Glomerular visceral epithelial cell (primary cell): ENCODE measurements around the gene HMGN1.
A peak's percentile ranks its signal among the peaks of the same experiment; 100 is the strongest.

Experiments
- DNase-seq: peaks from one replicate; pipeline ENCODE4 v3.0.0-alpha.2; 2016; ENCODE audit errors: extremely low spot score

Gene HMGN1

DNA sequence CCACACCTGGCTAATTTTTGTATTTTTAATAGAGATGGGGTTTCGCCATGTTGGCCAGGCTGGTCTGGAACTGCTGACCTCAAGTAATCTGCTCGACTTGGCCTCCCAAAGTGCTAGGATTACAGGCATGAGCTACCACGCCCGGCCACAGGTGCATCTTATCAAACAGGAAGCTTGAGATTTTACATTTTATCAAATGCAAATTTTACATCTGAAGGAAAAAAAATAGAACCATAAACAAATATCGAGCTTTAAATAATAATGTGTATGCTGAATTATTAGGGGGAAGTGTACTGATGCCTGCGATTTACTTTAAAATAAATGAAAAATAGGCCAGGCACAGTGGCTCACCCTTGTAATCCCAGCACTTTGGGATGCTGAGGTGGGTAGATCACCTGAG, 18.9 kb downstream of the HMGN1 start:
- DNase-seq, result no peak

DNA sequence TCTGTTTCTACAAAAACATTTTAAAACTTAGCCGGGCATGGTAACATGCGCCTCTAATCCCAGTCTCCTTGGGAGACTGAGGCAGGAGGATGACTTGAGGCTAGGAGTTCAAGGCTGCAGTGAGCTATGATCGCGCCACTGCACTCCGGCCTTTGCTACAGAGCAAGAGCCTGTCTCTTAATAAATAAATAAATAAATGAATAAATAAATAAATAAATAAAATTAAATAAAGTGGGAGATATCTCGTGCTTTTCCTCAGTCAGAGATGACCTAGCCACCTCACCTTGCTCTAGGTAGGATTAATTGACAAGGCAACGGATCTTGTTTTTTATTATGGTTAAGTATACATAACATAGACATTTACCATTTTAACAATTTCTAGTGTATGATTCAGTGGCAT, 21.2 kb downstream of the HMGN1 start:
- no peak for DNase-seq

DNA sequence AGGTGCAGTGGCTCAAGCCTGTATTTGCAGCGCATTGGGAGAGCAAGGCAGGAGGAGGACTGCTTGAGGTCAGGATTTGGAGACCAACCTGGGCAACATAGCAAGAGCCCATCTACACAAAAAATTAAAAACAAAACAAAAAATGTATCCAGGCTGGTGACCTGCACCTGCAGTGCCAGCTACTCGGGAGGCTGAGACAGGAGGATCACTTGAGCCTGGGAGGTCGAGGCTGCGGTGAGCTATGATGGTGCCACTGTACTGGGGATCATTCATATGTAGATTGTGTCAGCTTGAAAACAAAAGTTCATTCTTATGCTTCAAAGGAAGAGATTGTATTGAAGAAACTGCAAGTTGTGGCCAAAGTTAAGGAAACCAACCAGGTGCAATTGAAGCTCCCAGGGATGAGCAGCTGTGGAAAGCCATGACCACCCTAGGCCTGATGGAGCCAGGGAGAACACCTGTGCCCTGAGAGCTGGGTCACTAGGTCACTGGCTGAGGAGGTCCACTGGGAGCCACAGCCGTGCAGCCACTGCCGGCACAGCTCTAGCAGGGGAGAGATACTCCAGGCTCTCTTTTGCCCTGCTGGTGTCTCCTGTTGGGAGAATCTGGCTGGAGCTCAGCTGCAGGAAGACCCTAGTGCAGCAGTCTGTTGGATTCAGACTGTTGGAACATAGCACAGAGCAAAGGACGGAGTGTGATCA, 22.1 kb downstream of the HMGN1 start:
- no peak for DNase-seq

DNA sequence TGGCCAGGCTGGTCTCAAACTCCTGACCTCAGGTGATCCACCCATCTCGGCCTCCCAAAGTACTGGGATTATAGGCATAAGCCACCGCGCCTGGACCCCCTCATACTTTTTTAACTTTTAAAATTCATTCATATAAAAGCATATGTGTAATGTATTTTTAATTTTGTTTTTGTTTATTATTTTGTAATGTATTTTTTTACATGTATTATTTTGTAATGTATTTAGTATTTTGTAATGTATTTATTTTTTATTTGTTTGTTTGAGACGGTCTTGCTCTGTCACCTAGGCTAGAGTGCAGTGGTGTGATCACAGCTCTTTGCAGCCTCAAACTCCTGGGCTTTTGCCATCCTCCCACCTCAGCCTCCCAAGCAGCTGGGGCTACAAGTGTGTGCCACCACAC, 23.4 kb downstream of the HMGN1 start:
- DNase-seq, result no peak

DNA sequence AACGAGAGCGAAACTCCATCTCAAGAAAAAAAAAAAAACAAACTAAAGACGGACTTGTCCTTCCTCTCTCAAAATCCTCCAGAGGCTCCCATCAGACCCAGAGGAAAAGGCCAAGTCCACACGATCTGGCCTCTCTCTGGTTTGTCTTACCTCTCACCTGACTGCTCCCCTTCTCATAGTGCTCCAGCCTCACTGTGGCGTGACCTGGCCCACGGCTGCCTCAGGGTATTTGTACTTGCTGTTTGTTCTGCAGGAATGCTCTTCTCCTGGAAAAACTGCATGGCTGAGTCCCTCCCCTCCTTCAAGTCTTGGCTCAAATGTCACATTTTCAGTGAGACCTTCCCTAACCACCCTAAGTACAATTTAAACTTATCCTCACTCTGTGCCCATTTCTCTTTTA, 27.5 kb downstream of the HMGN1 start:
- DNase-seq, result no peak

DNA sequence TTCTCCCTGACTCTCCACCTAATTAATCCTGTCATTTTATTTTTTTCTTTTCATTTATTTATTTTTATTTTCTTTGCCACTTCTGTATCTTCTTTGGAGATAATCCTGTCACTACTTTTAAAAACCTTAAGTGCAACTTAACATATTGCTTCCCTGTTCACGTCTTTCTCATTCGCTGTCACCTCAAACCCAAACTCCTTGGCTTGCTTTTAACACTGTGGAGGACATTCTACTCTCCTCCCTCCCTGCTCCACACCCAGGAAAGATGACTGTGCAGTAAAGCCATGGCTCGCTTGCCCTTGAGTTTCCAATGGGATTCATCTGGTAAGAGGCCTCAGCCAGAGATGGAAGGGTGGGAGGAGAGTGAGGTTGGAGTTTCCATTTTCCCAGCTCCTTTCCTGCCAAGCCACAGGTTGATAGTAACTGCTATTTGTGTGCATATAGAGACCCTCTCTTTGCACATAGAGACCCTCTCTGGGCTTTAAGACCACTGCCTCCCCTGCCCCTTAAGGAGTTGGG, 29.0 kb downstream of the HMGN1 start:
- no peak for DNase-seq

DNA sequence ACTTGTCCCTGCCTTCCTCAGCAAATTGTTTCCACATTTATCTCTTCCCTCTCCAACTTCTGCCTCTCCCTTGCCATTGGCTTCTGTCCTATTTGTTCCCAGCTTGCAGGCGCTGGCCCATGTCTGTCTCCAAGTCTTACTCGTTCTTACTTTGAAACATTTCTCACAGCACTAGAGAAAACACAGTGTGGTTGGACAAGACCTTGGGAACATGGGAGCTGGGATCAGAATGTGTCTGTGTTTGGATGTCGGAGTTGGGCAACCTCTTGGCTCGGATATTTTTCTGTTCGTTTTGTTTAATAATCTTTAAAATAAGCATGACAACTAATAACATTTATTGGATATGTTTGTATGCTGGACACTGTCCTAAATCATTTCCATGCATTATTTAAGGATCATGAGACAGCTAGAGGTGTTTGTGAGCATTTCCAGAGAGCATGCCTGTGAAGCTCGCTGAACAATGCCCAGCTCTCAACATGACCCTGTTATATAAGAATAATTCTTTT, 29.6 kb downstream of the HMGN1 start:
- DNase-seq, result no peak

DNA sequence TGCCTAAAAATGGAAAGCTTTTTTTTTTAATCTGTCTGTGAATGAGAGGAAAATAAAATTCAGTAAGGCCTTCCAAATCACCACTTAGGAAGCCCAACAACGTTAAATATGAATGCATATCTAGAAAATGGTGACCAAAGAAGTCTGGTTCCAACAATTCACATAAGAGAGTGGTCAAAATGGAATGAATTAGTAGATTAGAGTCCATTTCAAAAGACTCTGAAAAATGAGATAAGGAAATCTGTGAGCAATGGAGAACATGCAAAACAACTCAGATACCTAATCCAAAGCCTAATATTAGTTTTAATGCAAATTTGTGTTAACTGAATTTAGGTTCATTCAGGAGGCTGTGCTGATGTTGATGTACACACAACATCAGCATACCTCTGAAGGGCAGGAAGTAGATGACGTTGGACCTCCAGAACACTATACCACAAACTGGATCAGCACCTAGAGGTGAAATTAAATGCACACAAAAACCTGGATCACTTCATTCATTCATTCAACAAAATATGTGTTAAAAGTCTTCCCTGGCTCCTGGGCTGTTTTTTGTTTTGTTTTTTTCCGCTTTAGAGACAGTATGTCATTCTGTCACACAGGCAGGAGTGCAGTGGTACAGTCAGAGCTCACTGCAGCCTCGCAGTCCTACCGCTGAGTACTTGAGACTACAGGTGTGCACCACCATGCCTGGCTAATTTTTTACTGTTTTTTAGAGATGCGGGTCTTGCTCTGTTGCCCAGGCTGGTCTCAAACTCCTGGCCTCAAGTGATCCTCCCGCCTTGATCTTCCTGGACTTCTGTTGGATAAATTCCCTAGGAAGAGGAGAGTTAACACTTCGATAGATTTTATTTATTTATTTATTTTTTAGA, 30.6 kb downstream of the HMGN1 start:
- DNase-seq, result no peak

DNA sequence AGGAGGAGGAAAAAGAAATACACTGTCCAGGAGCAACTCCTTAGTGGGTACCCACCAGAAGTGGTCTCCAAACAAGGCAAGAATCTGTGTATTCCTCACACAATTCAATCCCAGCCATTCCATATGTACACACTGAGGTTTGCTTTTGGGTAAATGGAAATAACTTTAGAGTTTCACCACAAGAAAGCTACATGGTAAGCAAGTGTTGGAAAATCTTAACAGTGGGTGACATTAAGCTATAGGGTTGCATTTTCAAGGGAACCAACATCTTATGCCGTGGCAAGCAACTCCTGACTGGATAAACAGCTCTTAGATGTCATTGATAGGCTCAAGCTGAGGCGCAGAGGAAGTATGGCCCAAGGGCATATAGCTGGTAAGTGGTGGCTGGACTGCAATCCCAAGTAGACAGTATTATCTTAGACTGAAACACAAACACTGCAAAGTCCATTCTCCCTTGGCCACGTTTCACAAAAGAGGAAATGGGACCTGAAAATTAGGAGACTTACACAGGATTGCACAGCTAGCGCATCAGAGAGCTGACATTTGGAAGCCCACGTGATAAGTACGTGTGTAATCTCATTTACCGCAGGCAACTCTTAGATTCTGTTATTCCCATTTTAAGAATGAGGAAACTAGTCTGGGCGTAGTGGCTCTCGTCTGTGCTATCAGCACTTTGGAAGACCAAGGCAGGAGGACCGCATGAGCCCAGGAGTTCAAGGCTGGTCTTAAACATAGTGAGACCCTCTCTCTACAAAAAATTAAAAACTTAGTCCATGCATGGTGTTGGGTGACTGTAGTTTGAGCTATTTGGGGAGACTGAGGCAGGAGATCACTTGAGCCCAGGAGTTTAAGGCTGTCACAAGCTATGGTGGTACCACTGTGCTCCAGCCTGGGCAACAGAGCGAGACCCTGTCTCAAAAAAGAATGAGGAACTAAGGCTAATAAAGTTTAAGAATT, 31.5 kb downstream of the HMGN1 start:
- no peak for DNase-seq

DNA sequence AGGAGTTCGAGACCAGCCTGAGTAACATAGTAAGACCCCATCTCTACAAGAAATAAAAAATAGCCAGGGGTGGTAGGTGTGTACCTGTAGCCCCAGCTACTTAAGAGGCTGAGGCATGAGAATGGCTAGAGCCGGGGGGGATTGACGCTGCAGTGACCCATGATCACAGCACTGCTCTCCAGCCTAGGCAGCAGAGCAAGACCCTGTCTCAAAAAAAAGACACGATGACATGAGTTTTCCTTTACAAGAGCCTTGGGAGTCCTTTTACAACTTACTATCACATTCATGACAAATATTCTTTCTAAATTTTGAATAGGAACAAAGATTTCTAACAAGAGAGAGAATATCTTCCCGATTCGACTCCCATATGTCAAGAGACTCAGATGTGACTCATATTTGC, 32.2 kb downstream of the HMGN1 start:
- no peak for DNase-seq

DNA sequence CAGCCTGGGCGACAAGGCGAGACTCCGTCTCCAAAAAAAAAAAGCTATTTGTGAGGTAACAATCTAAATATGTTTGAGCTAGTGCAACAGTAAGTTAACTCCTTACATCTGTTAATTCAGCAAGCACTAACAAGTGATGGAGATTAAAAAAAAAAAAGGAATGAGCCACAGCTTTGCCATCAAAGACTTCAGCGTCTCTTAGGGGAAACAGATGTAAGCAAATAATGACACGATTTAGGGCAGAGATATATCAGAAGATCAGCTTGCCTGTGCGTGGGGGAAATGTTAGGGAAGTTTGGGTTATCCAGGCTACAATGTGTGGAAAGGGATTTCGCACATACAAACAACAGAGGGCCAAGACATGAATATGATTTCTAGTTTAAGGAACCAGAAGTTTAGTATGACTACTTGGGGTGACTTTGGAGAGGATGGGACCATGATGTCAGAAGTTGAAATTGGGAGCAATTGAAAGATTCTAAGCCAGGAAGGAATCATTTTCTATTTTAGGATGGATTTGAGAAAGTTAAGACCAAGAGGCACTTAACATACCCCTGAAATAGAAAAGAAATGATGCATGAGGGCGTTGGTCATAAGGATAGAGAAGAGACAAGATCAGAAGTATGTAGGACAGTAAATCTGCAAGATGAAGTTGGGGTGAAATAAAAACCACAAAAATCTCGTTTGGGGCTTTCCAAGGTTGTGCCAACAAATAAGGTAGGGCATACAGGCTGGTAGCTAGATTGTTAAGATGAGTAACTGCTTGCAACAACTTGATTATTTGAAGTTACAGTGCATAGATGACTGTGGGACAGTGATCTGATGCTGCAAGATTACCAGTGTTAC, 33.1 kb downstream of the HMGN1 start:
- DNase-seq, result peak; percentile 23

DNA sequence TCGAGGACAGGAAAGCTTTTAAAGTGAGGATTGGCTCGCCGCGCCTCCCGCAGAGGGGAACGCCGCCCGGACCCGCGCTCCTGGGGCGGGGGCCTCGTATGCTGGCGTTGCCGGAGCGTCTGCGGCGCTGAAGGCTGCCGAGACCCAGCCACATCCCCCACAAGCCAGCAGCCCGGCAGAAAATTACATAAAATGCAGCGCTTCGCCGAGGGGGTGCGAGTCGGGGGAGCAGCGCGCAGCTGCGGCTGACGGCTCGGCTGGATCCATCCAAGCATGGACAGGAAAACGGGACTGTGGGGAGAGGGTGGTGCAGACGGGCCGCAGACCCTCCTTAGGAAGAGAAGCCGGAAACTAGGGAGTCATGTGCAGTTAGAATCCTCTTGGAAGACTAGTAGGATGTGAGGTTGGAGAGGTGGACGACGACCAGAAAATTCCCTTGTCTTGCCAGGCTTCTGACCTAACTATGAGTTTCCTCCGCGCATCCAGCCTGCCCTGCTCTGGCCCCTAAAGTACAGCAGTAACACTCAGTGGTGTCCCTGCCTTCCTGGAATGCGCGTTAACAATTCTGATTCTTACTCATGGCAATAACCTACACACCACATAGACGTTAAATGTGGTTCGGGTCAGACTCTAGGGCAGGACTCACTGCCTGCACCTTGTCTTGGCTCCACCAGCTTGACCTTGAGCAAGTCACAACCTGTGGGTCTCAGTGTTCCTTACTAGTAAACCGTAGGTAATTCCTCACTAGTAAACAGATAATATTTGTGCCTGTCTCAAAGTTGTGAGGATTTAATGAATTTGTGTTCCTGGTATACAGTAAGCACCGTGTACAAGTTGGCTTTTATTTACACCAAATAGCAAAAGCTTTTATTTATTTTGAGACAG, 34.5 kb downstream of the HMGN1 start:
- DNase-seq, result peak; percentile 73

DNA sequence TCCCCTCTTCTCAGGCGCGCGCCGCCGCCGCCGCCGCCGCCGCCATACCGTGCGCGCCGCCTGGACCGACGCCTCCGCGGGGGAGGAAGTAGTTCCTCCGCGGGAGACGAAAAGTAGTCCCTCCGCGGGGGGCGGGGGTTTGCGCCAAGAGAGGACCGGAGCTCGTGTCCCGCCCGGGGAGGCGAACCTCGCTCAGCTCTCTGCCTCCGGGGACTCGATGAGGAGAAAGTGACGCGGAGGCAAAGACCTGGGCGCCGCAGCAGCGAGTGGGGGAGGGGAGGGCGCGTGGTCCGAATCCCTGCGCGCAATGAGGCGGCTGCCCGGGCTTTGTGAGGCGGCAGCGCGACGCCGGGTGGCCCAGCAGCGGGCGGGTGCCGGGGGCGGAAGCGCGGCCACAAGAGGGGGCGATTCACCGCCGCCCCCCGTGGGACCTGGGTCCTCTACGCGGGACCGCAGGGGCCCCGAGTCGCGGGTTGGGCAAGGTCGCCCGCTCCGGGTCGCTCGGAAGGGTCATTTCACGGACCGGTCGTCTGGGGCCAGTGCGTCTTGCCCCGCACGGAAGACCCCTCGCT, 35.2 kb downstream of the HMGN1 start, which contains the start of gene BRWD1:
TSS of gene BRWD1 (minus strand) at position 62 of the 572 bp plus-strand sequence. CDS start 141 bp downstream, outside the sequence.
- DNase-seq, result peak; percentile 83

DNA sequence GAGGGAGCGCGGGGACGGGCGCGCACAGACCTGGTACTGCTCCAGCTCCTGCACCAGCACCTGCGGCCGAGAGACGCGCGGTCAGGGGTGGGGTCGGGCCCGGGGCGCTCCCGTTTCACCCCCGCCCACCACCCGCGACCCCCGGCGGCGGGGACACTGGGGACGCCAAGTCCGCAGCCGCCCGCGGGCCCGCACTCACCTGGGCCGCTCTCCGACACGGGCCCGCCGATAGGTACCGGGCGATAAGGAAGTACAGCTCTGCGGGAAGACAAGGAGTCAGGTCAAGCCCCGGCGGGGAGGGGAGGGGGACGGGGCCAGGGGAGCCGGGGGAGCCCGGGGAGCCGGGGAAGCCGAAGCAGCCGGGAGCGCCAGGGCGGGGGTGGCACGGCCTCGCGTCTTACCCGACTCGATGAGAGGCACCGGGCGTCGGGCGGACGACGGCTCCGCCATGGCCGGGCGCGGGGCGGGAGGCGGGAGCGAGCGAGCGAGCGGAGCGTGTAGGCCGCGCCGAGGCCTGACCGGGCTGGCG, 35.8 kb downstream of the HMGN1 start:
- DNase-seq, result no peak

DNA sequence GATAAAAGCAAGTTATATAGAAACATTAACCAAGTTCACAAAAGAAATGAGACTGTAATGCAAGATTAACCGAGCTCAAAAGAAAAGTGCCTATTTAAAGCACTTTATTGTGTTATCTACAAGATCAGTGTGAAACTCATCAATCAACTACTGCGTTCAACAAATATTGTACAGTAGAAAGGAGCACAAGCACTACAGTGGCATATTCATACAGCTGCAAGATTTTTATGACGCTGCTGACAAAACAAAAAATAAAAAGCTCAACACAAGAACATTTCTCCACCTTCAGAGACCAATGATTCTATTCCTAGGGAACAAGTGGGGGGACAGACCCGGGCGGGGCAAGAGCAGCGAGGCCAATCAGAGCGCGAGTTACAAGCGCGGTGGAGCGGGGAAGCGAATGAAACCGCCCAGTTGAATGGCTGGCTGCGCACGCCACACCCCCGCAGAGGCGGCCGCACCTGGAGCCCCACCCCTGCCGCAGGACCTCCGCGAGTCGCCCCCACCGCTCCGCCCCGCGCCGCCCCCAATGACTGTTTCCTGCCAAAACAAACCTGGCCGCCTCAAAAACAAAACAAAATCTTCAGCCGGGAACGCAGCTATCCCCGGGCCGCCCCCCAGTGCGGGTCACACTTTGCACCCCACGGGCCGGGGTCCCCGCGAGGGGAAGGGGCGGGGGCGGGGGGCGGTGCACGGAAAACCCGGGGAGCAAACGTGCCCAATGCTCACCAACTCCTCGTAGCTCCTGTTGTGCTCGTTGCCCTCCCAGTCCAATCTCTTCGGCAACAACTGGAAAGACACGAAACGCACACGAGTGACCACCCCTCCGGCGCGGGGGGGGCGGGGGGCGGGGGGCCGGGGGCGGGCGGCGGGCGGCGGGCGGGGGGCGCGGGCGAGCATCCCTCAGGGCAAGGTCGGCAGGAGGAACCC, 36.5 kb downstream of the HMGN1 start:
- DNase-seq, result peak; percentile 93

DNA sequence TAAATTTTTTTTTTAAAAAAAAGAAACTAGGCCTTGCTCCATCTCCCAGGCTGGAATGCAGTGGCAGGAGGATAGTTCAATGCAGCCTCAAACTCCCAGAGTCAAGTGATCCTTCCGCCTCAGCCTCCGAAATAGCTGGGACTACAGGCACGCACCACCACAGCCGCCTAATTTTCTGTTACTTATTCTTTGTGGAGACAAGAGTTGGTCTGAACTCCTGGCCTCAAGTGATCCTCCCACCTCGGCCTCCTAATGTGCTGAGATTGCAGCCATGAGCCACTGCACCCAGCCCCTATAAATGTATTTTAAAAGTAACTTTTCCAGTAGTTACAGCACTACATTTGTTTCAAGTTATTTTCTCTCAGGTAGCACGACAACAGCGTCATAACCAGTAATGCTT, 37.7 kb downstream of the HMGN1 start:
- DNase-seq, result no peak

DNA sequence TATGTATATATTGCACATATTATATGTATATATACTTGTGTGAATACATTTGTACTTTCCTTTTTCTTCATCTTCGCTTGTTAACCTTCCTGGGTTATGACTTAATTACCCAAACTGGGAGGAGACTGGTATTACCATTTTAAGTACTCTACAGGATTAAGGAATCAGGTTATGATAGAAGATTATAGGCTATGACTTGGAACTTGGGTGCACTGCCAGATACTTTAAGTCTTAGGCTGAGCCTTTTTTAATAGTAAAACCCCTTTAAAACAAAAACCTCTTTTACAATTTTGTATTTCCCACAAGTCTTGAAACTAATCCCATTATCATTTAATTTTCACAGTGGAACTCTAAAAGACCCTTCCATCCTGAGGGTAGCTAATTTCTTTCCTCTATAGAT, 41.4 kb downstream of the HMGN1 start:
- no peak for DNase-seq

DNA sequence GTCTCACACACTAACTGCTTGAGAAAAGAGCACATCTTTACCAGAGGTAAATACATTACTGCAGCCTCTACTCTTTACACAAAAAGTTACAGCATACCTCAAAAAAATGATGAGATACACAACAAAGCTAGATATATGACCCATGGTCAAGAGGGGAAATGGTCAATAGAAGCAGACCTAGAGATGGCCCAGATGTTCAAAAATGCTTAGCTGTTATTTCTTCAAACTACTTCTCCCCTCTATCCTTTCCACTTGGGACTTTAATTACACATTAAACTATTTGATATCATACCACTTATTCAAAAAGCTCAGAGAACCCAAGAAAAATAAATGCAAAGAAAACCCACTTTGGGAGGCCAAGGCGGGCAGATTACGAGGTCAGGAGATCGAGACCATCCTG, 48.3 kb downstream of the HMGN1 start:
- no peak for DNase-seq
